ENCODE measurements around the gene SLIT3.

The SLIT3 gene

GRCh38 chr5:168893283-168893682 is 407.7 kb downstream of the SLIT3 start:
- H3K27me3 ChIP-seq (replicated peaks; ENCODE audit: control insufficient read depth, insufficient read depth, low read length) = no peaks in the 10 kb centered on the region; the same call in none of the 2 replicates
- no peaks in the 10 kb centered on the region for H3K36me3 ChIP-seq (ENCODE audit: control insufficient read depth, insufficient read depth, low read length)
- H3K4me3 ChIP-seq (replicated peaks; ENCODE audit: low read depth, low read length) = no peak overlapping the region
- no peak for TF ChIP-seq CTCF (IDR thresholded peaks at IDR 0.05; ENCODE audit: insufficient read depth, low read length, poor library complexity, severe bottlenecking)
- DNase-seq (ENCODE audit: extremely low read depth, insufficient read length) = no peak

- no peak for TF ChIP-seq CTCF (IDR thresholded peaks at IDR 0.05; ENCODE audit: insufficient read depth, low read length, poor library complexity, severe bottlenecking)
Measured at GRCh38 chr5:168892618-168893186, 408.2 kb downstream of the SLIT3 start.

GRCh38 chr5:168890816-168891812 is 409.8 kb downstream of the SLIT3 start:
- TF ChIP-seq CTCF (IDR thresholded peaks at IDR 0.05; ENCODE audit: insufficient read depth, low read length, poor library complexity, severe bottlenecking) = no peak
- no peaks in the 10 kb centered on the region for H3K36me3 ChIP-seq (ENCODE audit: control insufficient read depth, insufficient read depth, low read length)
- no peak overlapping the region for H3K4me3 ChIP-seq (replicated peaks; ENCODE audit: low read depth, low read length)
- no peaks in the 10 kb centered on the region; the same call in 1 of the 2 replicates for H3K27me3 ChIP-seq (replicated peaks; ENCODE audit: control insufficient read depth, insufficient read depth, low read length)
- DNase-seq (ENCODE audit: extremely low read depth, insufficient read length) = no peak

More at GRCh38 chr5:168892618-168893186, 408.2 kb downstream of the SLIT3 start:
- DNase-seq (ENCODE audit: extremely low read depth, insufficient read length) = no peak
- H3K4me3 ChIP-seq (replicated peaks; ENCODE audit: low read depth, low read length) = no peak overlapping the region
- H3K27me3 ChIP-seq (replicated peaks; ENCODE audit: control insufficient read depth, insufficient read depth, low read length) = no peaks in the 10 kb centered on the region; the same call in none of the 2 replicates
- no peaks in the 10 kb centered on the region for H3K36me3 ChIP-seq (ENCODE audit: control insufficient read depth, insufficient read depth, low read length)

GRCh38 chr5:168889039-168889438 is 411.9 kb downstream of the SLIT3 start:
- H3K36me3 ChIP-seq (ENCODE audit: control insufficient read depth, insufficient read depth, low read length) = no peaks in the 10 kb centered on the region
- H3K27me3 ChIP-seq (replicated peaks; ENCODE audit: control insufficient read depth, insufficient read depth, low read length) = no peaks in the 10 kb centered on the region
- H3K4me3 ChIP-seq (replicated peaks; ENCODE audit: low read depth, low read length) = no peak overlapping the region
- TF ChIP-seq CTCF (IDR thresholded peaks at IDR 0.05; ENCODE audit: insufficient read depth, low read length, poor library complexity, severe bottlenecking) = no peak
- no peak for DNase-seq (ENCODE audit: extremely low read depth, insufficient read length)

- H3K36me3 ChIP-seq (ENCODE audit: control insufficient read depth, insufficient read depth, low read length) = no peaks in the 10 kb centered on the region
- H3K4me3 ChIP-seq (replicated peaks; ENCODE audit: low read depth, low read length) = no peak overlapping the region
- H3K27me3 ChIP-seq (replicated peaks; ENCODE audit: control insufficient read depth, insufficient read depth, low read length) = 0 out of 2 replicates have a peak, but pooled peaks cover under 1% of the 10 kb centered on the region
- no peak for TF ChIP-seq CTCF (IDR thresholded peaks at IDR 0.05; ENCODE audit: insufficient read depth, low read length, poor library complexity, severe bottlenecking)
- DNase-seq (ENCODE audit: extremely low read depth, insufficient read length) = no peak
Measured at GRCh38 chr5:168887931-168888330, 413.0 kb downstream of the SLIT3 start.

Measured in GM06990 (cell line).